ENCODE results near the gene PARD3. TPM values are rescaled to one million over a fixed set of nuclear protein-coding genes. Genes with fewer than 3 reads are reported as not detected.
A peak's percentile ranks its signal among the peaks of the same experiment; 100 is the strongest.

PARD3 gene
- total RNA-seq, 2 experiments from 2014 or later = 0.15 to 0.18 TPM

- no peak for DNase-seq
- H3K27ac Mint-ChIP-seq = no peak overlapping the region
- H3K4me1 Mint-ChIP-seq = peaks cover 16% of the 10 kb centered on the region
- H3K9me3 Mint-ChIP-seq = no peaks in the 10 kb centered on the region
- CTCF ChIA-PET = no interaction called here
- no peak overlapping the region for H3K4me3 Mint-ChIP-seq
- POLR2A ChIA-PET = no interaction called here
- H3K27me3 Mint-ChIP-seq = peaks cover 3% of the 10 kb centered on the region
- no peaks in the 10 kb centered on the region for H3K36me3 Mint-ChIP-seq (ENCODE audit: low read depth)
These were observed 521.0 kb downstream of the PARD3 start for GRCh38 chr10:34294137-34294536.

GRCh38 chr10:34292675-34293074 is 522.4 kb downstream of the PARD3 start:
- H3K9me3 Mint-ChIP-seq = no peaks in the 10 kb centered on the region
- ChIA-PET POLR2A (no interaction called here), CTCF (no interaction called here)
- peaks cover 16% of the 10 kb centered on the region for H3K4me1 Mint-ChIP-seq
- peaks cover 5% of the 10 kb centered on the region for H3K27me3 Mint-ChIP-seq
- no peak overlapping the region for H3K4me3 Mint-ChIP-seq
- DNase-seq = no peak
- no peak overlapping the region for H3K27ac Mint-ChIP-seq
- no peaks in the 10 kb centered on the region for H3K36me3 Mint-ChIP-seq (ENCODE audit: low read depth)

- Mint-ChIP-seq H3K27ac (peak overlapping the region; percentile 4), H3K4me3 (no peak overlapping the region)
- CTCF ChIA-PET = no interaction called here
These were observed 522.9 kb downstream of the PARD3 start for GRCh38 chr10:34292194-34292565.

GRCh38 chr10:34291466-34292193 is 523.5 kb downstream of the PARD3 start:
- Mint-ChIP-seq H3K4me3 (no peak overlapping the region), H3K4me1 (peaks cover 16% of the 10 kb centered on the region), H3K9me3 (no peaks in the 10 kb centered on the region), H3K27ac (no peak overlapping the region), H3K27me3 (peaks cover 5% of the 10 kb centered on the region), H3K36me3 (ENCODE audit: low read depth) (no peaks in the 10 kb centered on the region)
- no peak for DNase-seq
- CTCF ChIA-PET = no interaction called here
- POLR2A ChIA-PET = no interaction called here

More at GRCh38 chr10:34292194-34292565, 522.9 kb downstream of the PARD3 start:
- Mint-ChIP-seq H3K9me3 (no peaks in the 10 kb centered on the region), H3K27me3 (peaks cover 5% of the 10 kb centered on the region), H3K36me3 (ENCODE audit: low read depth) (no peaks in the 10 kb centered on the region), H3K4me1 (peaks cover 16% of the 10 kb centered on the region)
- POLR2A ChIA-PET = no interaction called here
- DNase-seq = no peak

GRCh38 chr10:34290412-34291081 is 524.5 kb downstream of the PARD3 start:
- DNase-seq = no peak
- Mint-ChIP-seq H3K4me1 (peaks cover 16% of the 10 kb centered on the region), H3K27ac (no peak overlapping the region), H3K27me3 (peaks cover 5% of the 10 kb centered on the region), H3K4me3 (no peak overlapping the region), H3K9me3 (no peaks in the 10 kb centered on the region), H3K36me3 (ENCODE audit: low read depth) (no peaks in the 10 kb centered on the region)
- POLR2A ChIA-PET = no interaction called here
- CTCF ChIA-PET = no interaction called here

- ChIA-PET POLR2A (no interaction called here), CTCF (no interaction called here)
- Mint-ChIP-seq H3K9me3 (no peaks in the 10 kb centered on the region), H3K4me3 (no peak overlapping the region), H3K27ac (no peak overlapping the region), H3K4me1 (peaks cover 9% of the 10 kb centered on the region), H3K36me3 (ENCODE audit: low read depth) (no peaks in the 10 kb centered on the region), H3K27me3 (peaks cover 1% of the 10 kb centered on the region)
- no peak for DNase-seq
These were observed 526.5 kb downstream of the PARD3 start for GRCh38 chr10:34288634-34289033.

- no peak for DNase-seq
- no peak overlapping the region for H3K4me3 Mint-ChIP-seq
- POLR2A ChIA-PET = no interaction called here
- CTCF ChIA-PET = no interaction called here
- no peak overlapping the region for H3K27ac Mint-ChIP-seq
- no peaks in the 10 kb centered on the region for H3K36me3 Mint-ChIP-seq (ENCODE audit: low read depth)
- H3K4me1 Mint-ChIP-seq = peaks cover 9% of the 10 kb centered on the region
- H3K27me3 Mint-ChIP-seq = peaks cover 1% of the 10 kb centered on the region
- H3K9me3 Mint-ChIP-seq = no peaks in the 10 kb centered on the region
These were observed 528.9 kb downstream of the PARD3 start for GRCh38 chr10:34286136-34286739.

- CTCF ChIA-PET = no interaction called here
- Mint-ChIP-seq H3K9me3 (no peaks in the 10 kb centered on the region), H3K36me3 (ENCODE audit: low read depth) (no peaks in the 10 kb centered on the region), H3K27ac (no peak overlapping the region), H3K27me3 (peaks cover 9% of the 10 kb centered on the region), H3K4me3 (no peak overlapping the region), H3K4me1 (peaks cover 19% of the 10 kb centered on the region)
- DNase-seq = no peak
- POLR2A ChIA-PET = no interaction called here
These were observed 533.2 kb downstream of the PARD3 start for GRCh38 chr10:34281661-34282582.

GRCh38 chr10:34280599-34281374 is 534.3 kb downstream of the PARD3 start:
- peak; percentile 18 for DNase-seq
- H3K9me3 Mint-ChIP-seq = no peaks in the 10 kb centered on the region
- H3K36me3 Mint-ChIP-seq (ENCODE audit: low read depth) = no peaks in the 10 kb centered on the region
- peak overlapping the region; percentile 23 for H3K27ac Mint-ChIP-seq
- ChIA-PET CTCF (no interaction called here), POLR2A (no interaction called here)
- H3K27me3 Mint-ChIP-seq = peaks cover 9% of the 10 kb centered on the region
- H3K4me1 Mint-ChIP-seq = peaks cover 19% of the 10 kb centered on the region
- no peak overlapping the region for H3K4me3 Mint-ChIP-seq

GRCh38 chr10:34275626-34276130 is 539.4 kb downstream of the PARD3 start:
- no peak for DNase-seq
- H3K36me3 Mint-ChIP-seq (ENCODE audit: low read depth) = no peaks in the 10 kb centered on the region
- H3K27me3 Mint-ChIP-seq = peaks cover 9% of the 10 kb centered on the region
- H3K4me3 Mint-ChIP-seq = no peak overlapping the region
- no peaks in the 10 kb centered on the region for H3K9me3 Mint-ChIP-seq
- peaks cover 4% of the 10 kb centered on the region for H3K4me1 Mint-ChIP-seq
- no peak overlapping the region for H3K27ac Mint-ChIP-seq
- CTCF ChIA-PET = no interaction called here
- POLR2A ChIA-PET = no interaction called here

- Mint-ChIP-seq H3K4me1 (peaks cover 1% of the 10 kb centered on the region), H3K27ac (no peak overlapping the region), H3K4me3 (no peak overlapping the region), H3K27me3 (peaks cover 9% of the 10 kb centered on the region), H3K9me3 (no peaks in the 10 kb centered on the region), H3K36me3 (ENCODE audit: low read depth) (no peaks in the 10 kb centered on the region)
- DNase-seq = no peak
- ChIA-PET CTCF (no interaction called here), POLR2A (no interaction called here)
These were observed 540.2 kb downstream of the PARD3 start for GRCh38 chr10:34274906-34275305.

- H3K9me3 Mint-ChIP-seq = no peaks in the 10 kb centered on the region
- no peaks in the 10 kb centered on the region for H3K4me1 Mint-ChIP-seq
- ChIA-PET POLR2A (no interaction called here), CTCF (no interaction called here)
- no peak for DNase-seq
- peaks cover 2% of the 10 kb centered on the region for H3K27me3 Mint-ChIP-seq
- H3K27ac Mint-ChIP-seq = no peak overlapping the region
- H3K36me3 Mint-ChIP-seq (ENCODE audit: low read depth) = no peaks in the 10 kb centered on the region
- H3K4me3 Mint-ChIP-seq = no peak overlapping the region
These were observed 541.8 kb downstream of the PARD3 start for GRCh38 chr10:34273340-34273739.

All from activated CD4-positive, alpha-beta memory T cell treated with anti-CD3 and anti-CD28 coated beads, Interleukin-2, amount 10 ng/mL, durations not matched to agents 7 days and 5 days (primary cell).